Stimulated activated CD4-positive, alpha-beta T cell treated with anti-CD3 and anti-CD28 coated beads, Interleukin-12 subunit alpha, Interleukin-12 subunit beta, amount 100 ng/mL, for 4 hours (primary cell): ENCODE data around the gene GHSR.

Source experiments
- DNase-seq: peaks from one replicate; pipeline ENCODE4 v3.0.0-alpha.2; 2020

Gene GHSR, protein sequence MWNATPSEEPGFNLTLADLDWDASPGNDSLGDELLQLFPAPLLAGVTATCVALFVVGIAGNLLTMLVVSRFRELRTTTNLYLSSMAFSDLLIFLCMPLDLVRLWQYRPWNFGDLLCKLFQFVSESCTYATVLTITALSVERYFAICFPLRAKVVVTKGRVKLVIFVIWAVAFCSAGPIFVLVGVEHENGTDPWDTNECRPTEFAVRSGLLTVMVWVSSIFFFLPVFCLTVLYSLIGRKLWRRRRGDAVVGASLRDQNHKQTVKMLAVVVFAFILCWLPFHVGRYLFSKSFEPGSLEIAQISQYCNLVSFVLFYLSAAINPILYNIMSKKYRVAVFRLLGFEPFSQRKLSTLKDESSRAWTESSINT

DNA sequence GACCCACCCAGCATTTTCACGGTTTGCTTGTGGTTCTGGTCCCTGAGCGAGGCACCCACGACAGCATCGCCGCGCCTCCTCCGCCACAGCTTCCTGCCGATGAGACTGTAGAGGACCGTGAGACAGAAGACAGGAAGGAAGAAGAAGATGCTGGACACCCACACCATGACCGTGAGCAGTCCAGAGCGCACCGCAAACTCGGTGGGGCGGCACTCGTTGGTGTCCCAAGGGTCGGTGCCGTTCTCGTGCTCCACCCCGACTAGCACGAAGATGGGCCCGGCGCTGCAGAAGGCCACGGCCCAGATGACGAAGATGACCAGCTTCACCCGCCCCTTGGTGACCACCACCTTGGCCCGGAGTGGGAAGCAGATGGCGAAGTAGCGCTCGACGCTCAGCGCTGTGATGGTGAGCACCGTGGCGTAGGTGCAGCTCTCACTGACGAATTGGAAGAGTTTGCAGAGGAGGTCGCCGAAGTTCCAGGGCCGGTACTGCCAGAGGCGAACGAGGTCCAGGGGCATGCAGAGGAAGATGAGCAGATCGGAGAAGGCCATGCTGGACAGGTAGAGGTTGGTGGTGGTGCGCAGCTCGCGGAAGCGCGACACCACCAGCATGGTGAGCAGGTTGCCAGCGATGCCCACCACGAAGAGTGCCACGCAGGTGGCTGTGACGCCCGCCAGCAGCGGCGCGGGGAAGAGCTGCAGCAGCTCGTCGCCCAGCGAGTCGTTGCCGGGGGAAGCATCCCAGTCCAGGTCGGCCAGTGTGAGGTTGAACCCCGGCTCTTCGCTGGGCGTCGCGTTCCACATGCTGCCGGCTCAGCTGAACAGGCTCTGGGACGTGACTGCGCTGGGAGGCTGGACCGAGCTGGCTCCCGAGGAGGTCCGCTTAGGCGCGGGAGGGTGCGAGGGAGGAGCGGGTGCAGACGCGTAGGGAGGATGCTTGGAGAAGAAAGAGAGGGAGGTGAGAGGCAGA is at the start of gene GHSR:
TSS of gene GHSR (minus strand) at position 846 of the 969 bp plus-strand sequence. CDS start at position 803, 43 bp downstream.
- no peak for DNase-seq

DNA sequence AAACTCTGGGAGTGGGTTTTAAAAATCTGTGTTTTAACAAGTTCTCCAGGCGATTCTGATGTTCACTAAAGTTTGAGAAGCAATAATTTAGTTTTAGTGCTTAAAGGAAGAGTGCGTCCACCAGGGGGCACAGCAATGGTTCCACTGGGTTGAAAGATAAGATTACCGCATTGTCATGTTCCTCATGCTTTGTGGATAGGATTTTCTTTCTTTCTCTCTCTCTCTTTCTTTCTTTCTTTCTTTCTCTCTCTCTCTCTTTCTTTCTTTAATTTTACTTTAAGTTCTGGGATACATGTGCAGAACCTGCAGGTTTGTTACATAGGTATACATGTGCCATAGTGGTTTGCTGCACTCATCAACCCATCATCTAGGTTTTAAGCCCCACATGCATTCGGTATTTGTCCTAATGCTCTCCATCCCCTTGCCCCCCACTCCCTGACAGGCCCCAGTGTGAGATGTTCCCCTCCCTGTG is 42.0 kb upstream of the GHSR start:
- peak; percentile 79 for DNase-seq

DNA sequence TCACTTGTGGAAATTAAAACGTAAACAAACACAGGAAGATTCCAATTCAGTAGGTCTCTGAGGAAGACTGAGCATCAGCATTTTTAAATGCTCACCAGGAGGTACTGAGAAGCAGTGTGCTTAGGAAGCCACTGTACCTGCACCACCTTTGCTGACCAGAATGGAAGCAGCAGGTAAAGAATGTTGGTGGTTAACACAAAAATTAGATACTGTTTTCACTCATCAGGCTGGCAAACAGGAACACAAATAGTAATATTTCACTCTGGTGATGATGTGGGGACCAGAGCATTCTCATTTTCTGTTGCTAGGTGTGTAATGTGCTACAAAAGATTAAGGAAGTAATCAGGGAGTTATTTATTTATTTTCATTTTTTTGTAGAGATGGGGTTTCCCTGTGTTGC is 29.9 kb upstream of the GHSR start:
- DNase-seq = no peak

GRCh38 chr3:172476347-172476746 is 28.1 kb upstream of the GHSR start:
- no peak for DNase-seq

GRCh38 chr3:172475703-172476102 is 27.4 kb upstream of the GHSR start:
- no peak for DNase-seq

DNA sequence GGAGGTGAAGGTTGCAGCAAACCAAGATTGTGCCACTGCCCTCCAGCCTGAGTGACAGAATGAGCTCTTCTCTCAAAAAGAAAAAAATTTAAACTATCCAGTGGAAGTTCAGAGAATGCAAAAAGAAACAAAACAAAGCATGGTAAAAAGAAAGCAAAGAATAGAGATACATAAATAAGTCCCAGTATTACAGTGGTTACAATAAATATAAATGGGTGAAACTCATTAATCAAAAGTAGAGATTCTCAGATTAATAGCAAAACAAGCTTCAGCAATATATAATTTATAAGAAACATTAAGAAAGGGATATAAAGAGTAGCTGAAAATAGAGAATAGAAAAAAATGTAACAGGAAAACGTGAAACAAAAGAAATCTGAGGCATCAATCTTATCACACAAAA is 23.6 kb upstream of the GHSR start:
- DNase-seq = no peak

DNA sequence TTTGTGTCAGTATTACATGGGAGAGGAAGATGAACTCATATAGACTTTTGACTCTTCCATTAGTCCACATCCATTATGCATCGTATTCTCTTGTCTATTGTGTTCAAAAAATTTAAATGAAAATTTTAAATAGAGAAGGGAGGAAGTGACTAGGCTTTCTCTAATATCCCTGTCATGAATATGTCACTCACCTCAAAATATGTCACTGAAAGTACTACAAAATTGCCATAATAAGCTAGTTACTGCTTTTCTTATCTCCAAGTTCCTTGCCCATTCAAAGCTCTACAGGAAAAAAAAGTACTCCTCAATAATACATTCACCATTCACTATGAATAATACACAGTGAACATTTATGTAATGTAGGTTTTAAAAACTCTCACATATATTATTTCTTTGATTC is 22.3 kb upstream of the GHSR start:
- no peak for DNase-seq

DNA sequence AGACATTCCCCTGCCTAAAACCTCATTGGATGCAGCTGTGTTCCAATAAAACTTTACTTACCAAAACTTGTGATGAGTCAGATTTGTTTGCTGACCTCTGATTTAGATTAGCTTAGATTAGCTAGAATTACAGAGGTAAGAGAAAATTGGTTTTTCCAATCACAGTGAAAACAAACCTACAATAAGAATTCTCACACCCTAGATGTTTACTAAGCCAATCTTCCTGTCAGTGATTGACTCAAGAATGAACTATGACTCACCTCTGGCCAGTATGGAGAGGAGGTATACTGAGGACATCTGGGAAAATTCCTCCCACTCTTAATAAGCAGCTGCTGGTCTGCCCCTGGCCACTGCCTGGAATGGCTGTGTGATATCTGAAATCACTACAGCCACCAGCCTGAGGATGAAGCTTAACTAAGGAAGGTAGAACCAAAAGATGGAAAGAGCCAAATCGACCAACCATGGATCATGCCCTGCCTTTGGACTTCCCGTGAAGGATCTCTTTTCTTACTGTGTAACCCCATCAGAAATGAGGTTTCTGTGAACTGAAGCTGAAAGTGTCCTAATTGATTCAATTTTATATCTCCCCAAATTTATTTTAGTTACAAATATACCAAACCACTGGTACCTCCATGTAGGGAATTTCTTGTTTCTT is 19.0 kb upstream of the GHSR start:
- no peak for DNase-seq

- DNase-seq = no peak
Measured at GRCh38 chr3:172466553-172467130, 18.4 kb upstream of the GHSR start.

DNA sequence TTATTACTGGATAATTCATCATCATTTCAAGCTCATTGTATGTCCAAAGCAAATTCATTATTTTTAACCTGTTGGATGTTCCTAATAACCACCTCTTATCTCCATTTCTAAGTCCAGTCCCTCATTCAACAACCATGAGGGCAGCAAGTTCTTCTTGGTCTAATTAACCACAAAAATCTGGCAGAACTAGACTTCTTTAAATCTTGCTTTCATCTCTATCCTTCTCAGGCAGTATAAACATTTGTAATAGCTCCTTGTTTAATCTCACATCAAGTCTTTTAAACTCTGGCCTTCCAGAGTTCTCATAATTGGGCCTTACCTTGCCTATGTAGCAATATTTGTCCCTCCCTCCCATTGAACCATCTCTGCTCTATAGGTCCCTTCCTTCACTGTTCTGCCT is 17.0 kb upstream of the GHSR start:
- no peak for DNase-seq

- DNase-seq = no peak
Measured at GRCh38 chr3:172464306-172464705, 16.1 kb upstream of the GHSR start.

DNA sequence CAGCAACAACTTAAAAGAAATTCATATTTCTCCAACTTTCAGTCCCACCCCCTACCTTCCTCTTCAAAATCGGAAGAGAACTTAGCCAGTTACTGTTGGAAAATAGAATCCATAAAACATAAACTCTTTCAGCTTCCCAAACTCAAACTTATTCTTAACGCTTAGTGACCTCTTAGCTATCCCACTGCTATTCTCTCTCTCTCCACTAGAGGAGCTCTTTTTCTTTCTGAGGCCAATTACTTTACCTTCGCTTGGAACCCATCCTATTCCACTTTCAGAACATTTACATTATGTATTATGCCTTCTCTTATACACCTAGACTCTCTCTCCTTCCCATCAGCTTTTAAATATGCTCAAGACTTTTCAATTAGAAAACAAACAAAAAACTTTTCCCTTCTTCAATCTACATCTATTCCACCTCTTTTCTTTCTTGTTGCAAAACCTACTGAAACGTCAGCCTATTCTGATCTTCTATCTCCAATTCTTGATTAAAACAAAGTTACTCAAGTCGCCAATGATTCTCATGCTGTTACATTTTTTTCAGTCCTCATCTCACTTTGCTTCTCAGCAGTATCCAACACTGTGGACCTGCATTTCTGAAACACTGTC is 13.4 kb upstream of the GHSR start:
- DNase-seq = no peak

- no peak for DNase-seq
Measured at GRCh38 chr3:172456404-172456803, 8.1 kb upstream of the GHSR start.

DNA sequence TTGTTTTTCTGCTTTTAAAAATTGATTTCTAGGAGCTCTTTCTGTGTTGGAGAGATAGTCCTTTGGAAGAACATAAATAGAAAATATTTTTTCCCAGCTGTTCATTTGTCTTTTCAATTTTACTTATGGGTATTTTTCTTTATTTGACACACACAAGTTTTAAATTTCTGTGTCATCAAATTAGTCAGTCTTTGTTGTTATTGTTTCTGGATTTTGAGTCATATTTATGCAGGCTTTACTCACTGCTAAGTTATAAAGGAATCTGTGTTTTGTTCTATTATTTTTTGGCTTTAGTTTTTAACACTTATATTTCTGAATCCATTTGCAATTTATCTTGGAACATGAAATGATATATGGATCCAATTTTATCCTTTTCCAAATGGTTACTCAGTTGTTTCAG is 5.9 kb upstream of the GHSR start:
- DNase-seq = no peak

DNA sequence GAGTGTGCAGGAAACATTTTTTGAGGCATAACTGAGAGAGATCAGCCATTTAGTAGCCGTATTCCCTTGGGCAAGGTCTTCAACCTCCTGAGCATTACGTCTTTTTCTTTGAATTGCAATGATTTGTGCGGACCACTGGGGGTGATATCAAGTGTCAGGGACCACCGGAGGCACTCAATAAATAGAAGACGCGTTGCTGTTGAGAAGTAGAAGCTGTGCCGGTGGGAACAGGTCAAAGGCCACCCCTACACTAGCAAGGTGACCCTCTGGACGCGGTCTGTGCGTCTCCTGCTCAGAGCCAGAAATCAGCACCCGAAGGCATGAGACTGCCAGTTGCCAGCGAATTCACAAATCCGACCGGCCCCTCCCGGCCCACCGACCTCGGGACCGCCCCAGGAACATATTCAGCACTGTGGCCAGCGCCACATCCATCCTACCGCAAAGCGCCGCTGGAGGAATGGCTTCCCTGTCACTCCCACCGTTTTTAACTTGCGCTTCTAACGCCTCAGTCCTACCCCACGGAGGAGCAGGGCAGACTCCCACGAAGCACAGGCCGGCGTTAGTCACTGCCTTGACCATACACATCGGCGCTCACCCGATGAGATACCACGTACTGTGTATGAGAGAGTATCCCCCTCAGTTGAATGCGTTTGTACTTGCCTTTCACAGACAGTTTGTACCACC is 1.4 kb upstream of the GHSR start:
- DNase-seq = peak; percentile 8

- no peak for DNase-seq
Measured at GRCh38 chr3:172448661-172449465, 607 bp upstream of the GHSR start.

DNA sequence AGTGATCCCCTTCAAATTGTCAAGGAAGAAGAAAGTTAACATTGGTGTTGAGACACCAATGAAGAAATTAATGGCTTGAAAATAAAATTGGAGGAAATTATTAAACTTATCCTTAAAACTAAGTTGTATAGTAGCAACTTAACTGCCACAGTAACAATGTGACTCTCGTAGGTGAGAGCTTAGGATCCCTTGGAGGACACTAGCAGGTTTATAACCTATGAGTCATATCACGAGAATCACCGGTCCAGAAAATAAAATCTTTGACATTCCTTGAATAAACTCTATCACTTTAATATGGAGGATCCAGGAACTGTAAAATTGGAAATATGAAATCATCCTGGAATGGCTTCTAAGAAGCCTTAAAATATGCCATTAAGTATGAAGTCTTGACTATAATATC is 2.1 kb downstream of the GHSR start:
- no peak for DNase-seq

DNA sequence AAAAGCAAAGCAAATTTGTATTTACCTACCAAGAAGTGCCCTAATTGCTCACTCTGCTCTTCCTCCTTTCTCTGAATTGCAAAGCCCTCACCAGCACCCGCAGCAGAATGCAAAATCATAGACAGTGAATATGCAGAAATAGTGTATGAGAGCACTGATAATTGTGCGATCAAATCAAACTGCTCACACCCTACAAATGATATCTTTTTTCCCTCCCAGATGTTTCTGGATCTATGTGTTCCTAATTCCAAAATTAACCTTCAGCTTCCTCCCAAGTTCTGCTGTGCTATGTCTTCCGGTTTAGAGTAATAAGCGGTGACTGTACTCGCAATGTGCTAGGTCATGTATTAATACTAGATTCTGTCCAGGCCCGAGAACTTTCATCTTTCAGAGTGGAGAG is 3.4 kb downstream of the GHSR start:
- no peak for DNase-seq

- DNase-seq = no peak
Measured at GRCh38 chr3:172442606-172443005, 5.7 kb downstream of the GHSR start.

DNA sequence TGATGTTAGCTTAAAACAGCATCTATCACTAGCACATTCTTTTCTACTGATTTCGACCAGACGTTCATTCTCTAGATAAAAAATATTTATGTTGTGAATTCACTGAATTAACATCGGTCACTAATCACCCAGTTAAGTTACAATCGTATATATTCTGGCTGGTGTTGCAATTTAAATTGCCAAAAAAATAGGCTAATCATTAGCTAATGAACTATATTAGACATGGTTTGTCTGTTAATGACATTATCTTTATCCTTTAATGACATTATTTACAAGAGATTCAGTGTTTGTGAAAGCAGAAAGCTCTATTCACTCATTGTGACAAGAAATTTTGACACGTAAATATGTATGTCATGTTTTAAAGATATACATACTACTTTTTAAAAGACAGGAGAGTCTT is 6.7 kb downstream of the GHSR start:
- DNase-seq = no peak

DNA sequence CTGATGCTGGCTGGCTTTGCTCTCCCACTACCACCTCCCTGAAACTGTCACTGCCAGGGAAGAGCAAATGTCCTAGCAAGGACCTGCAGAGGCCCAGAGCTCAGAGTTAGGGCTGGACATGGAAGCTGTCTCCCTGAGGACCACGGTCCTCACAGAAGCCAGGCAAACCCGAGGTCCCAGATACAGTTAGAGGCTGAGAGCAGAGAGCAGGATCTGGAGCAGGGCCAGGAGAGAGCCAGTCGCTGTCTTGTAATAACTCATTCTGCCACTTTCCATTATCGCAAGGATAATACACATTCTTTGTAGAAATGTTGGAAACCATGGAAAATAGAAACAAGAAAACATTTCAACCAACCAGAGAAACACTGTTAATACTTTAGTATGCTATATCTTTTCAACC is 10.1 kb downstream of the GHSR start:
- no peak for DNase-seq
